Measurements from ENCODE around the gene IRAK3.

Gene IRAK3

DNA sequence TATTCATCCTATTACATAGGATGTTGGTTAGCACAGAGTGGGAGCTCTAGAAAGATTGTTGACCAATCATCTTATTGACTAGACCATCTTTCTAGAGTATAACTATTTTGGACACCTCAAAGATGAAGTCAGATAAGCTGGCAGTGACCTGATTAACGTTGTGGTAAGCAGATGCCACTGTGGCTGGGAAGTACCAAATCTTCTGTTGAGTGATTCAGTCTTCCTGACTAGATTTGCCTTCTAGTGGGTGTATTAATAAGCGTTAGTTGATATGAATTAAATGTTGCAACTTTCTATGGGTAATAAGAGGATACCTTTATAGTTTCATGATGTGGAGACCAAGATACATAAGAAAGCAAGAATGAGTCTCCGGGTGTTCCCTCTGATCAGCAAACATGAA, 62.0 kb downstream of the IRAK3 start:
- no peak for DNase-seq (ENCODE audit: low read depth, low spot score)

DNA sequence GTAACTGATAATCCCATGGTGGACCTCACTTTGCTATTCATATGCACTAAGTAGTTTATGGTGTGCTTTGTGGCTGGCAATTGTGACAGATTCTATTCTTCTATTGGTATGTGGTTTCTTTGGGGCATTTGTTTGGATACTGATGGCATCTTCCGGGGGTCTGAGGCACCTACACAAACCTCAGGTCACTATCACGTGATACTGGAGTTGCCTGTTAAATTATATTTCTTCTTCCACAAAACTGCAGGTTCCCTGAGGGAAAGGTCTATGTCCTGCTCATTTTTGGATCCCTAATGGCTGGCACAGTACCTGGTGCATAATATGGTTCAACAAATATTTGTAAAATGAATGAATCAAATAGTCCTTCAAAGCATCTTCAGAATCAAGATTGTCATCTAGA, 63.8 kb downstream of the IRAK3 start:
- DNase-seq (ENCODE audit: low read depth, low spot score): no peak

DNA sequence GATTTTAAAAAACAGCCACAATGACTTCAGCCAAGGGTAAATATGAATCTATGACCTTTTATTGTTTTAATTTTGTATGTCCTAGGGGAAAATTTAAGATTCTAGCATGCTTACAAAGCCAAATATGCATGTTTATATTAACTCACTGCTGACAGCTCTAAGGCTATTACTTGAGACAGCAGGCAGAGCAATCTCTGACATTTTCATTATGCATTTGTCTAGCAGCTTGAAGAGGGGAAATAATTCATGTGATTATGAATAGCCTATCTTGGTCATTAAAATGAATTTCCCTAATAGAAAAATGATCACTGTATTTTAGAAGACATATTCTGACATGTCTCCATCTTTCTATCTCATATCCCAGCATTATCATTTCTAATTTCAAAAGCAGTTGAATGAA, 66.7 kb downstream of the IRAK3 start:
- no peak for DNase-seq (ENCODE audit: low read depth, low spot score)

GRCh38 chr12:66258011-66258410, 69.0 kb downstream of the IRAK3 start:
- DNase-seq (ENCODE audit: low read depth, low spot score): no peak

DNA sequence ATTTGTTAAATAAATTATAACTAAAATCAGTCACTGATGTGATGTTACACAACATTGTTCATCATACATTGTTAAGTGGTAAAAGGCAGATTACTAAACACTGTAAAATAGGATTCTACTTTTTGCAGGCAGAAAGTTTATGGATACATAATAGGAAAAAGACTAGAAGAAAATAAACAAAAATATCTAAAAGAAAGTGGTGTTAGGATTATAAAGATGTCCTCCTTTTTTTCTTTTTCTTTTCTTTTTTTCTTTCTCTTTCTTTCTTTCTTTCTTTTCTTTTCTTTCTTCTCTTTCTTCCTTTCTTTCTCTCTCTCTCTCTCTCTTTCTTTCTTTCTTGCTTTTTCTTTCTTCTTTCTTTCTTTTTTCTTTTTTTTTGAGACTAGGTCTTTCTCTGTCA, 73.7 kb downstream of the IRAK3 start:
- no peak for DNase-seq (ENCODE audit: low read depth, low spot score)

GRCh38 chr12:66268562-66268961, 79.5 kb downstream of the IRAK3 start:
- DNase-seq (ENCODE audit: low read depth, low spot score): no peak

DNA sequence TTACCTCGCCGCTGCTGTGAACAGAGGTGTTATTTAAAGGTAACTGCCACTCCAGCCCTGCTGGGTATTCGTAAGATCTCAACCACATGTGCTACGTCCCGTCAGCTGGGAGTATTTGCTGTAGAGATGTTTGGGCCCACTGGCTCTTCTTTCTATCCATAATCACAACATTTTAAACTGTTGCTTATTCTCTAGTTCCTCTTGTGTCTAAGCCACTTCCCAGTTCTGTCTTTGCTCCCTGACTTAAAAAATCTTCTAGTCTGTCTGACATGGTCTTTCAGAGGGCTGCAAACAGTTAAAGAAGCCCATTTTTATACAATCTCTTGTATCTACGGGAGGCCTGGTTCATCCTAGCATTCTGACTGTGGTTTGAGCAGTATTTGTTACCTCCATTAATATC, 80.1 kb downstream of the IRAK3 start:
- no peak for DNase-seq (ENCODE audit: low read depth, low spot score)

GRCh38 chr12:66269757-66270383, 80.9 kb downstream of the IRAK3 start:
- no peak for DNase-seq (ENCODE audit: low read depth, low spot score)

DNA sequence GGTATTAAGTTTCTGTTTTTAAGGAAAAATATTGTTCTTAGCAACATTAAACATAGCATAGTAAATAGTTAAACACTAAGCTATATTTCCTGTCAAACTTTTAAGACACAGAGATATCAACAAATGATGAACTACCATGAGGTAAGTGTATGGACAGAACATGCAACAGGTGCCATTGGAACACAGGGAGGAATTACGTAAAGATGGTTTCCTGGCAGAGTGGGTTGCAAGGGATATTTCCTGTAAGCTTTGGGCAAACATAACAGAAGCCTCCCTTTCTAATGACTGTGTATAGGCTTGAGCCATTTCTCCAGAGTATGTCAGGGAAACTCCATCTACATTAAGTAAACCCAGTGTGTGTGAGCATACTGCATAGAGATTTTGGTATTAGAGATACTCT, 81.6 kb downstream of the IRAK3 start:
- no peak for DNase-seq (ENCODE audit: low read depth, low spot score)

- no peak for DNase-seq (ENCODE audit: low read depth, low spot score)
These were observed 83.6 kb downstream of the IRAK3 start for GRCh38 chr12:66272650-66273049.

- DNase-seq (ENCODE audit: low read depth, low spot score): no peak
These were observed 84.1 kb downstream of the IRAK3 start for GRCh38 chr12:66273147-66273546.

DNA sequence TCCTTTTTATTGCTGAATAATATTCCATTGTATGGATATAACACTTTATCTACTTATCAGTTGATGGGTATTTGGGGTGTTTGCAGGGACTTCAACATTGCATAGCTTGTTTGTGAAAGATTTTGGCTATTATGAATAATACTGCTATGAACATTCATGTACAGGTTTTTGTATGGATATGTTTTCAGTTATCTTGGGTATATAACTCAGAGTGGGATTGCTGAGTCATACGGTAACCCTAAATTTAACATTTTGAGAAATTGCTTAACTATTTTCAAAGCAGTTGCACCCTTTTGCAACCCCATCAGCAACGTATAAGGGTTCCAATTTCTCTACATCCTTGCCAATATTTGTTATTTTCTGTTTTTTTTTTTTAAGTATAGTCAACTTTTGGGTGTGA, 86.0 kb downstream of the IRAK3 start:
- no peak for DNase-seq (ENCODE audit: low read depth, low spot score)

DNA sequence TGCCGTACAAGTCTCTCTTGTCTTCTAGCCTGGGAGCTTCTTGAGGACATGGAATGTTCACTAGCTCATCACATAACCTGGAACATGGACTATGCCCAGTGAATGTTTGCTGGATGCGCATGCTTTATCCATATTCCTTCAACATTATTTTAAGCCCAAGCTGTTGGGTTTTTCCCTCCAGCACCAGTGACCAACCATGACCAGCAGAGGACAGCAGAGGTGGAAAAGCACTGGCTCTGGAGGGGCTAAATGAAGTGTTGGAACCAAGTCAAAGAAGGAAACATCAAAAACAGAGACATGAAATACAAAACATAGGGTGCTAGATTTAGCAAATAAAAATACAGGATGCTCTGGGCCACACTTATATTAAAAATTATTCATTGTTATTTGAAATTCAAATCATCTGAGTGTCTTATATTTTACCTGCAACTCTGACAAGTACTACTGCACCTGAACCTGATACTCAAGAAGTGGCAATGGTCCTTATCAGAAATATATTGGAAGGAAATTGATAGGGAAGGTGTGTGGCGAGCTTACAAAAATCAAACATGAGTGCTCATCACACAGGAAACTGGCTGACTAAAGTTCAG, 90.2 kb downstream of the IRAK3 start:
- no peak for DNase-seq (ENCODE audit: low read depth, low spot score)

- DNase-seq (ENCODE audit: low read depth, low spot score): no peak
These were observed 91.5 kb downstream of the IRAK3 start for GRCh38 chr12:66280561-66280960.

DNA sequence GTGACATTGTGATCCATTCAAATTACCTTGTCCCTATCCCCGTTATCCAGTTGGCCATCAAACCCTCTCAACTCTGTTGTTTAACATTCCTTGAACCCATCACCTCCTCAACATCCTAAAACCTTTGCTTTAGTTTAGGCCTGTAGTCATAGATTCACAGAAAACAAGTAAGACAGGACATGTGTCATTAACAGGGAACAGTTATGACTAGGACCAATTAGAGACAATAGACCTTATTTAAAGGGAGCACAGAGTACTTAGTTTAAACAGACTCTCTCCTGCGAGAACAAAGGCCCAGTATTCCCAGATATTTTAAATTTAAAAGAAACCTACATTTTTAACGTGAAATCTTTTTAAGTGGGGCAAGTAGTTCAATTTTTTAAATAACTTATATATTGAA, 93.2 kb downstream of the IRAK3 start:
- no peak for DNase-seq (ENCODE audit: low read depth, low spot score)

- DNase-seq (ENCODE audit: low read depth, low spot score): no peak
These were observed 98.3 kb downstream of the IRAK3 start for GRCh38 chr12:66287275-66287674.

GRCh38 chr12:66288121-66288520, 99.1 kb downstream of the IRAK3 start:
- DNase-seq (ENCODE audit: low read depth, low spot score): peak; percentile 44

GRCh38 chr12:66289485-66289884, 100.5 kb downstream of the IRAK3 start:
- no peak for DNase-seq (ENCODE audit: low read depth, low spot score)

GRCh38 chr12:66290716-66291200, 101.7 kb downstream of the IRAK3 start:
- DNase-seq (ENCODE audit: low read depth, low spot score): no peak

DNA sequence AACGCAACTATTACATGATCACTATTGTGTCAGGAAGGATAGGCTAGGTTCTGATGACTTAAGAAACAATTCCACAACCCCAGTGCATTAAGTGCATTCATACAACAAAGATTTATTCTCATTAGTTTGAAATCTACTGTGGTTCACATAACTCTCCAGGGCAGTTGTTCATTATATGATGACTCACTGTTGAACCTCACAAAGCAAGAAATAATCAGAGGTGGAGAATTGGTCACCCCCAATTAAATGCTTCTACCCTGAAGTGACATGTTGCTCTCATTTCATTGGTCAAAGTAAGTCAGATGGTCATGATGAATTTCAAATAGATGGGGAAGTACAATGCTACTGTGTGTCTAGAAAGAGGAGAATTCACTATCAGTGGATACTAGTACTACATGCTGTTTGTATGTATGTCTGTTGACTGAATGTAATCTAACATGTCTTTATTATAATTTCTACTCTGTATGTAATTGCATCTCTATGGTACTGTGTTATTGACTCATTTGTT, 107.2 kb downstream of the IRAK3 start:
- no peak for DNase-seq (ENCODE audit: low read depth, low spot score)

- no peak for DNase-seq (ENCODE audit: low read depth, low spot score)
These were observed 108.1 kb downstream of the IRAK3 start for GRCh38 chr12:66297080-66297479.

- no peak for DNase-seq (ENCODE audit: low read depth, low spot score)
These were observed 108.9 kb downstream of the IRAK3 start for GRCh38 chr12:66297923-66298322.

Data from activated CD4-positive, CD25-positive, alpha-beta regulatory T cell treated with anti-CD3 and anti-CD28 coated beads, Interleukin-2, amount 50 U/mL, for 16 hours (primary cell).